GM19193 (cell line): ENCODE results near the gene VPS37C.

ENCODE experiments used
- POLR2A ChIP-seq: IDR thresholded peaks from 4 replicates; pipeline ENCODE4 v1.6.1; 2011; ENCODE audit not compliant: insufficient read depth, insufficient read length; ENCODE audit errors: extremely low read depth

VPS37C gene

DNA sequence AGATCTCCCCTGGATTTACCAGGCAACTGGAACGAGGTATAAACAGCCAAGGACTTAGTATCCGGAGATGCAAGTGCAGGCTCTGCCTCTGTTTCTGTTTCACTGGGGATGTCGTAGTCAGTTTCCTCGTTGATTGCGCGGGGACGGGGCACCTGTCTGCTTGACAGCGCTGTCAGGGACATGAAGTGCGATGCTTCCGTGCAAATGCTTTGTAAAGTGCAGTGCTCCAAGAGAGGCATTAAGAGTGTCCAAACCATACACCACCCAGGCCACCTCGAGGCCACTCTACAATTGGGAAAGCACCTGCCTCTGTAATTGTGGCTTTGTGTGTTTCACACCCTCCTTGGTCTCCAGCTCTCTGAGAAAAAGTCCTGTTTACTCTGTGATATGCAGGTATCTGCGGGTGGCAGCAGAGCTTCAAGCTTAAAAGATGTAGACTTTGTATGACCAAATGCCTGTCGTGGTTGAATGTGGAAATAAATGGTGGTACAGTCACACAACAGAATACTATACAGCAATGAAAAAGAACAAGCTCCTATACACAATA lies 77.6 kb downstream of the VPS37C start:
- no peak for TF ChIP-seq POLR2A

DNA sequence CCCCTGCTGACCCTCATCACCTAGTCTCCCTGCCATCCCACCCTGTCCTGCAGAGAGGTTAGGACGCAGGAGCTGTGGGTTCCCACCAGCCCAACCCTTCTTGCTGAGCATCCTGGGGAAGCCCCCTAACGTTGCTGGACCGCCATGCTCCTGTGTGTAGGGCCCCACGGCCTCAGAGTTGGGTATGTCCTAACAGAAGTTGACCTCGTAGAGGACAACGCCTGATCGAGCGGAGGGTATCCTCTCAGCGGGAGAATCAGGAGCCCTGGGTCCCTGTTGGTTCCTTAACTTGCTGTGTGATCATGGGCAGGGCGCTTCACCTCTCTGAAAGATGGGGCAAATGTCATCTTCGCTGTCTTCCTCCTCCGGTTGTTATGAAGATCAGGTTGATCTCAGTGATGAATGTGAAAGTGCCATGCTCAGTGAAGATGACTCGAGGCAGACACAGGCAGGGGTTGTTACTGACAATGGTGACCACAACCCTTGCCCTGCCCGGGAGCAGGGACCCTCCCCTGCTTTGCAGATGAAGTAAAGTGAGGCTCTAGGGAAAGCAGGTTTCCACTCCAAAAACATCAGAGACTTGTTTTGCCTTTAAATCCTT lies 78.2 kb downstream of the VPS37C start:
- TF ChIP-seq POLR2A: no peak

DNA sequence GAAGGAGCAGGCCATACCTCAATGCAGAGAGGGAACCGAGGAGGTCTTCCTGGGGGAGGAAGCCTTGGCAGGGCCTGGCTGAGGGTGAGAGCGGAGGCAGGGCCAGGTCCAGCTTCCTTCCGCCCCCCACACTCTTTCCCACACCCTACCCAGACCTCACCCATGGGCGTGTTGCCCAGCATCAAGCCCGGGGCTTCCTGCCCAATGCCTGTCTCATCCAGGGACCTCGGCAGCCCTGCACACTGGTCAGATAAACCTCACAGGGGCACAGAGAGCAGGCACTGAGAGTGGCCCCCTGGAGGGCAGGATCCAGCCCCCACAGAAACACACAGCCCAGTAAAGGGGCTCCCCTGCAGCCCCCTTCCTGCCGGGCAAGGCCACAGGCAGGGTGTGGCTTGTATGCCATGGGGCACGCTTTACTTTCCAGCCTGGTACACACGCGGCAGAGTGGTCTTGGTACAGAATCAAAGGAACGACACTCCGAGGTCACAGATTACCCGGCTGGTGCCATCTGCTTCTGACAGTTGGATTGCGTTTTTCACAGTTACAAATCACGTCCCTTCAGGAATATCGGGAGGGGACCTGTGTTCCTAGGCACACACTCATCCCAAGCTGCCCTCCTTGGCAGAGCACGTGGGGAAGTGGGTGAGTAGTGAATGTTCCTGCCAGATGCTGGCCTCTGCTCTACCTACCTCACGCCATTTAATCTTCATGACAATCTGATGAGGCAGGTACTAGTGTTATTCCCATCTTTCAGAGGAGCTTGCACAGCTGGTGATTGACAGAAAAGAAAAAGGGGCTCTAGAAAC lies 79.0 kb downstream of the VPS37C start:
- no peak for TF ChIP-seq POLR2A

DNA sequence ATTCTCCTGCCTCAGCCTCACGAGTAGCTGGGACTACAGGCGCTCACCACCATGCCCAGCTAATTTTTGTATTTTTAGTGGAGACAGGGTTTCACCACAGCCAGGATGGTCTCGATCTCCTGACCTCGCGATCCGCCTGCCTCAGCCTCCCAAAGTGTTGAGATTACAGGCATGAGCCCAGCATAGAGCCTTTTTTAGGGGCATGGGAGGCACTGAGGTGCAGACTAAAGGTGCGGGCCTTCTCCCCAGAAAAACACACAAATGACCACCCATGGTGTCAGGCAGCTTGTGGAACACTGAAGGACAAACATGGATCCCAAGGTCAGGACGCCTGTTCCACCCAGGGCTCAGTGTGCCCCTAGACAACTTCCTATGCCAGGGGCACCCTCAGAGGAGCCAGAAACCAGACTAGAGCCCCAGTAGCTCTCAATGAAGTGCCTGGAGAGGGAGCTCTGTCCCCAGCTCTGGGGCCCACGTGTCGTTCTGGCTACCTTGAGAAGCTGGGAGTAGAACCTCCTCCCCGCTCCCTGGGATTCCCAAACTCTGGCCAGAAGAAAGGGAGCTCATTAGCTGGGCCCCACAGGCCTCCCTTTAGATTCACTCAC lies 80.1 kb downstream of the VPS37C start:
- no peak for TF ChIP-seq POLR2A

DNA sequence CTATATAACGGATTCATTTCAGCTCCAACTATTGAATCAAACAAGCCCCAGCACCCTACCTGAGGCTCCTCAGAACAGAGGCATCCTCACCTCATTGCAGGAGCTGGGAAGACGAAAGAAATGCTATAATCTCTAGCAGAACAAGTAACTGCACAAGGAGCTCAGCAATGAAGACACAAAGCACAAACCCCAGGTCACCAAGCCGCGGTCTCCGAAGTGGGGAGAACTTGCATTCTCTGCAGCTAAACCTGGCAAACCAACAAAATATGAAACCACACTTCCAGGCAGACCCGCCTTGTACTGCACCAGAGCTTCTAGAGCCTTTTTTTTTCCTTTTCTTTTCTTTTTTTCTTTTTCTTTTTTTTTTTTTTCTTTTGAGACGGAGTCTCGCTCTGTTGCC lies 80.7 kb downstream of the VPS37C start:
- no peak for TF ChIP-seq POLR2A
